ENCODE data around the gene KCTD1.

DNA sequence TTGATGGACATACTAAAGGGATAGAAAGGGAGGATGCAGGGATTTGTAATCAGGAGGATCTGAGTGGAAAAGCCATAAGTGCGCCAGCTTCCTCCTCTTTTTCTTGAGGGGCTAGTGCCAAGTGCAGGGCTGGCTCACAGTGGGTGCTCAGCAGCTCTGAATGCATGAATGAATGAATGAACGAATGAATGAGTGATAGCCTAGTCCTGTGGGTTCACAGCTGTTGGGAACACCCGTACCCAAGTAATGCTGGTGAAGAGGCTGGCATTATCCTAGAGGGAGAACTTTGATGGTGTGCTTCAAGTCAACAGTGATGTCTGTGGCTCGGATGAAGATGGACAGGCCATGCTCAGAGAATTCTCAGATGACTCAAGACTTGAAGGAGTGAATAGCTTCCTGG, 108.8 kb downstream of the KCTD1 start:
- TF ChIP-seq TAF1 (IDR thresholded peaks at IDR 0.05; ENCODE audit: low read depth) = no peak
- TF ChIP-seq MXI1 (conservative IDR thresholded peaks at IDR 0.05; ENCODE audit: poor library complexity, severe bottlenecking) = no peak
